ENCODE results near the gene PRKG1. TPM values are rescaled to one million over a fixed set of nuclear protein-coding genes. Genes with fewer than 3 reads are reported as not detected.

The PRKG1 gene
- total RNA-seq, 1 experiment from 2014 or later = 136 TPM

DNA sequence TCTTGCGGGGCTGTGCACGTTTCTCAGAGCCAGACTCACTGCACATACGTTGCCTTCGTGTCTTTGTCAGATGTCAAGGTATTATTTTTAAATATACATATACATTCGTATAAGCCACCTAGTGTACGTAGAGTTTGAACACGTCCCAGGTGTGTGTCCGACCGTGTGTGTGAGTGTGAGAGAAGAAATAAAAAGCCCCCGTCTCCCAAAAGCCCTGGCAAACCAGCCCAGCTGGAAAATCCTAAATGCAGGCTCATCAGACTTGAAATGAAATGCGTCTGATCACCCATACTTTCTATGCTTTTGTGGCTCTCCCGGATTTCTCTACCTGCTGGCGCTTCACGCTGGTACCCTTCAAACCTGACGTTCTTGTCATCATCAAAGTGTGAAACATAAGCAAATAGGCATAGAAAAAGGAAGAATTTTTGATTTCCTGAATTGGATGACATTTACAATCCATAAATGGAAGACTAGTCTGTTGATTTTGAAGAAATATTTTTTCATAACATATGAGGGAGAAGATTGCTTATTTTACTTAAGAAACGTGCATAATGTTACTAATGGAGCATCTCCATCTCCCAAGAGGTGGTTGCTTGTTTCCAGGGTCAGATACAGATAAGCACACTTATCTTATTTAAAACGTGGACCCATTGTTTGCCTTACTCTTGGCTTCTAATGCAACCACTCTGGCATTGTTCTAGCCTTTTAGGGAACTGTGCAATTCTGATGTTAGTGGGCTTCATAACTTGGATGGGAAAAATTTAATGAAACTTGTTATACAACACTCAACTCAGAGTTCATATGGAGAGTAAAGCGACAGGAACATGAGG is 971 bp downstream of the PRKG1 start:
- in situ Hi-C loops (cut with HindIII; ENCODE audit: low sequenced_read_pairs) = no loop called here
- no peak for DNase-seq (ENCODE audit: low spot score)

DNA sequence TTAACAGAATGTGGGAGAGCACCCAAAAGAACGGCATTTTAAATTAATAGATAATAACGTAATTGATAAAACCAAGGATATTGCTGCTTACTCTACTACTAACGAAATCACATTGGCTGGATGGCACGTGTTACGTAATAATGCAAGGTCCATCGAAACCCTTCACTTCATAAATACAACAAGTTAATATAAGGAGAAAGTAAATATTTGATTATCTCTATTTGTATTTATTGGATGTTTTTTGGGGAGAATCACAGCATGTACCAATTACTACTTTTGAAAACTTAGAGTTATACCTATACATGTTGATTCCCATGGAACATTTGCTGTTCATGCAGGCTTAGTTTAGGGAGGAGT is 1.6 kb downstream of the PRKG1 start:
- in situ Hi-C loops (cut with HindIII; ENCODE audit: low sequenced_read_pairs) = no loop called here

GRCh38 chr10:51076299-51076841 is 2.1 kb downstream of the PRKG1 start:
- no peak for DNase-seq (ENCODE audit: low spot score)
- in situ Hi-C loops (cut with HindIII; ENCODE audit: low sequenced_read_pairs) = no loop called here

More for the DNA sequence above, 1.6 kb downstream of the PRKG1 start:
- no peak for DNase-seq (ENCODE audit: low spot score)

GRCh38 chr10:51077074-51077473 is 2.8 kb downstream of the PRKG1 start:
- in situ Hi-C loops (cut with HindIII; ENCODE audit: low sequenced_read_pairs) = no loop called here
- no peak for DNase-seq (ENCODE audit: low spot score)

GRCh38 chr10:51077507-51077906 is 3.2 kb downstream of the PRKG1 start:
- DNase-seq (ENCODE audit: low spot score) = no peak
- in situ Hi-C loops (cut with HindIII; ENCODE audit: low sequenced_read_pairs) = no loop called here

DNA sequence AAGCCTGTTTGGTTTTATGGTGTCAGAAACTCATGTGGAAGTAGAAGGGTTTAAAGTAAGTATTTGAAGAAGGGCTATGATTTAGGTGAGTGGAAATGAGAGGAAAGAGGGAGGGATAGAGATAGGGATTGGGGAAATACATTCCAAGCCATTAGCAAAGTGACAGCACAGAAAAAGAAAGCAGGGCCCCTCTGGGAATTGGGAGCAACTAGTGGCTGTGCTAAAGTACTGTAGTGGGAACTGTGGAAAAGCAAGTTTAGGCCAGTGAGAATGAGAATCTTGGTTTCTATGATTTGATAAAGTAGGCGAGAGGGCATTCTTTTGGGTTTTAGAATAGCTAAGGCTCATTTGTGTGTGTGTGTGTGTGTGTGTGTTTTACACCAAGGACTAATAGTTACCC is 5.0 kb downstream of the PRKG1 start:
- no peak for DNase-seq (ENCODE audit: low spot score)
- in situ Hi-C loops (cut with HindIII; ENCODE audit: low sequenced_read_pairs) = no loop called here

GRCh38 chr10:51079766-51080165 is 5.5 kb downstream of the PRKG1 start:
- in situ Hi-C loops (cut with HindIII; ENCODE audit: low sequenced_read_pairs) = no loop called here
- no peak for DNase-seq (ENCODE audit: low spot score)

DNA sequence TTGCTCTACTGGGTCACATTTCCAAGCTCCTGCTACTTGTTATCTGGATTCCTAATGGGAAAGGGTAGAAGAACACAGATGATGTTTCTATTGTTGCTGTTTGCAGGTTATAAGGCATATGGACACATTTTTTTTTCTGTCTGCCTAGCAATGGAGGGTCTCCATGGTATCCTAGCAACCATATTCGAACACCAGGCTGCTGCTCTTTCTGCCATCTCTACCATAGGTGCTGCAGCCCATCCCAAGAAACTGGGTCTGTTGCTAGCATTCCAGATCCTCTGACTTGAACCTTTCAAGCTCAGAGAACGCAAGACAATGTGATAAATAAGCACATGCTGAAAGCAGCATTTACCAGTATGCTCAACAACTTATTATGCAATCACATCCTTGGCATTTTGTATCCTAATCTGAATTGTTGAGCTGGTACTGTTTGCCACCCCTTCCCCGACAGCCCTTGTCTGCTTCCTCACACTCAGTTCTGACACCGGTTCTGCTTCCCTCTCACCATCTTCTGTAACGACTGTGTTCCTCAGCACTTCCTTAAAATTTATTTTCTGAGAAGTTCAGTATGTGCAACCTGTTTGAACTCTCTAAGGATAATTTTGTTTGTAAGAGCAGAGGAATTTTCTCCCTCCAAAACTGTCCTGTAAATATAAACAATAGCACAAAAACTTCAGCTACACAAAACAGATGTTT is 6.2 kb downstream of the PRKG1 start:
- in situ Hi-C loops (cut with HindIII; ENCODE audit: low sequenced_read_pairs) = no loop called here

GRCh38 chr10:51082857-51083256 is 8.6 kb downstream of the PRKG1 start:
- DNase-seq (ENCODE audit: low spot score) = no peak
- in situ Hi-C loops (cut with HindIII; ENCODE audit: low sequenced_read_pairs) = no loop called here

More for the DNA sequence above, 6.2 kb downstream of the PRKG1 start:
- DNase-seq (ENCODE audit: low spot score) = no peak

GRCh38 chr10:51083356-51083853 is 9.1 kb downstream of the PRKG1 start:
- no peak for DNase-seq (ENCODE audit: low spot score)

DNA sequence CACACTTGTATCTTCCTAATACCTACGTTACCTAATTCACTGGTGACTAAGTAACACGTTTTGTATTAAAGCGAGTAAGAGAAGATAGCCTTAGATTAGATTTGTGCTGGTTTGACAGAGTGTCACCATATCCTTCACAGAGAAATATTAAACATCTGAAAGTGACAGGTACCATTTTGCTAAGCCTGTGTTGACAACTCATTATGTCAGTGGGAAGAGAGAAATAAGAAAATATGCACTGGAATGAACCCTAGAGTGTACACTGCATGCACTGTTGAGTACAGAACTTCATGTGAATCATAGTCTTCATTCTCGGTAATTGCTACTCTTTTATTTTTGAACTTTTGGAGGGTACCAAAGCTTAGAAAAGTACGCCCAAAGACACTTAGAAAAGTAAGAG is 10.9 kb downstream of the PRKG1 start:
- in situ Hi-C loops (cut with HindIII; ENCODE audit: low sequenced_read_pairs) = no loop called here
- no peak for DNase-seq (ENCODE audit: low spot score)

More at GRCh38 chr10:51083356-51083853, 9.1 kb downstream of the PRKG1 start:
- in situ Hi-C loops (cut with HindIII; ENCODE audit: low sequenced_read_pairs) = no loop called here

DNA sequence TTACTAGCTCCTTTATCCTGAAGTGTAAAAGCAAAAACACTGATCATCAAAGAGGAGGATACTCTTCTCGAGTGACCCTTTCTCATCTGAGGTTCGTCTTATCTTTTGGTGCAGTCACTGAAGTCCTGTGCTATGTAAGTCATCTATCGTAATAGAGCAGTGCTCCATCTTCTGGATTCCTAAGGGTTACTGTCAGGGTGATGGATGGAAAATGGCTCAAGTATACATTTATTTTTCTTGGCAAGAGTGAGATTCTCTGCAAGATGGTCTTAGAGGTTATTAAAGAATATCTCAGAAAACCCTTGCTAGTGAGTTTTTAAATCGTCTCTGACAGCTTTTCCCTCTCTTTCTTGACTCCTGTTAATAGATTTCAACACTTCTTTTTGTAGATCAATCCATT is 12.4 kb downstream of the PRKG1 start:
- in situ Hi-C loops (cut with HindIII; ENCODE audit: low sequenced_read_pairs) = no loop called here
- DNase-seq (ENCODE audit: low spot score) = no peak

GRCh38 chr10:51087114-51087513 is 12.8 kb downstream of the PRKG1 start:
- in situ Hi-C loops (cut with HindIII; ENCODE audit: low sequenced_read_pairs) = no loop called here

DNA sequence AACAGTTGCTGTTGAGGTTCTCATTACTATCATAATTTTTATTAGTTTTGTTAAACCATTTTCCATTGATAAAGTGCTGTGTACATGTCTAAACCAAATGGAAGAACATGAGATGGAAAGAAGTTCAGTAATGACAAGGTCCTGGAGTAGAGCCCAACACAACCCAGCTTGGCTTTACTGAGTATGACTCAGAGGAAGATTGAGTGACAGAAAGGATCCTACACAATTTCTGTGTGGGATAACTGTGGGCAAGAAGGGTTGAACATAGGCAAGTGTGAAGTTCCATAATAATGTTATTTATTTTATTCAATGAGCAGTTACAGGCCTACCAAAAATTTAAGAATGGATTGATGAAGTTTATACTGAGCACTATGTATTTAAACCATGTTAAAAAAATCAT is 15.9 kb downstream of the PRKG1 start:
- in situ Hi-C loops (cut with HindIII; ENCODE audit: low sequenced_read_pairs) = no loop called here
- no peak for DNase-seq (ENCODE audit: low spot score)

More at GRCh38 chr10:51087114-51087513, 12.8 kb downstream of the PRKG1 start:
- no peak for DNase-seq (ENCODE audit: low spot score)

GRCh38 chr10:51092402-51092801 is 18.1 kb downstream of the PRKG1 start:
- in situ Hi-C loops (cut with HindIII; ENCODE audit: low sequenced_read_pairs) = no loop called here
- peak; percentile 40 for DNase-seq (ENCODE audit: low spot score)

- in situ Hi-C loops (cut with HindIII; ENCODE audit: low sequenced_read_pairs) = no loop called here
- DNase-seq (ENCODE audit: low spot score) = no peak
Observed at GRCh38 chr10:51095444-51095843, 21.2 kb downstream of the PRKG1 start.

DNA sequence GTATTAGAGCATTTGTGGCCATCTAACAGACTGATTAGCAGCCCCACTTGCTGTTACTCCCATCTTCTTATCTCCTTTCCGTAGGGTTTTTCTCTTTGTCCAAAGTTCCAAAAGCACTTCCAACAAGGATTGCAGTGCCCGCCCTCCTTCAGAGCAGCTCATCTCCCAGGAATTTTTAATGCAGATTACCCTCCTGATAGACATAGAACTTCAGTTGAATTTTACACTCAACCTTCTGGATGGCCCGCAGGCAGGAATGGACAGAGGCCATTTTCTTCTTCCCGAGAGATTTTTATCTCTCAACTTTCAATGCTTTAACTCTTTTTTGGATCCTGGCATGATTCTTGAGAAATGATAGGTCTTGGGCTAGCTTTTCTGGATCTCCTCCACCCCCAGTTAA is 23.3 kb downstream of the PRKG1 start:
- in situ Hi-C loops (cut with HindIII; ENCODE audit: low sequenced_read_pairs) = no loop called here
- DNase-seq (ENCODE audit: low spot score) = no peak

- no peak for DNase-seq (ENCODE audit: low spot score)
- in situ Hi-C loops (cut with HindIII; ENCODE audit: low sequenced_read_pairs) = no loop called here
Observed at GRCh38 chr10:51100221-51100620, 25.9 kb downstream of the PRKG1 start.

DNA sequence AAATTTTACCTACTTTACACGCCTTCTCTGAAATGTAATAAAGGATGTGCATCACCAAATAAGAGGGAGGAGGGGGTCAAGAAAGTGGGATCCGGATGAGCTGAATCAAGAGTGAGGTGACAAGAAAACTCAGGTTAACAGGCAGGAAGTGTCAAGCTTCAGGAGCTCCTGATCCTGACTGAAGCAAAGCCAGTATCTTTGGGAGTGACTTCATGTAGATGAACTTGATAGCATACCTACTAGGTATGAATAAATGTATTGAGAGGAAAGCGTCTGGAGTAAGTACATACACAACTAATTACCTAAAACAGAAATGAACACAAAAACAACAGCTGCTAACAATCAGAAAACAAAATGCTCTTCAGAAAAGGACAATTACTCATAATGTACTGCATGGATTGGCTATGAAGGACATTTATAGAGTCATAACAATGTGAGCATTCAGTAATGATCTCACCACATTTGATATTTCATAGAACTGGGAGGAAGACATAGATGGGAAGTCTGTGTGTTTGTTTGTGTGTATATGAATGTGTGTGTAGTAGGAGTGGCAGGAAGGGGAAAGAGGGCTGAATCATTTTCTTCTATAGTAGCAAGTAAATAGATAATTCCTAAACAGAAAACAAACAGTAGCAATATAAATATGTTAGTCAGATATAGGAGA is 29.4 kb downstream of the PRKG1 start:
- in situ Hi-C loops (cut with HindIII; ENCODE audit: low sequenced_read_pairs) = no loop called here

More for the DNA sequence above, 29.4 kb downstream of the PRKG1 start:
- DNase-seq (ENCODE audit: low spot score) = no peak

All from G401 (cell line).